ENCODE data around the gene GP2. TPM values are rescaled to one million over a fixed set of nuclear protein-coding genes. Genes with fewer than 3 reads are reported as not detected.

GP2 gene
- total RNA-seq, 4 donors from 2014 or later: not detected

DNA sequence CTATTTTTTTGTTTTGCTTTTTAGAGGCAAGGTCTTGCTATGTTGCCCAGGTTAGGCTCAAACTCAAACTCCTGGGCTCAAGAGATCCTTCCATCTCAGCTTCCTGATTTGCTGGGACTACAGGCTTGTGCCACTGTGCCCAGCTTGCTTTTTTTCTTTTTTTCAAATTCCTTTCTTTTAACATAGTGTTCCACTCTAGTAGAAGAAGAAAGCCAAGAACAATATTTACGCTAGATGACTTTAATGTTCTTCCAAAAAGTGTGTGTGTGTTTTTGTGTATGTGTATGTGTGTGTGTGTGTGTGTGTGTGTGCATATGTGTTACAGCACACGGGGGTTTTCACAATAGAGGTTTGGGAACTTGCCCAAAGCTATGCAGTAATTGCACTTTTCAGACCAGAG lies 35.9 kb upstream of the GP2 start:
- intact Hi-C loops (cut with DNase I; ENCODE audit: low total_unique reads): no loop called here
- H3K27me3 ChIP-seq: no peaks in the 10 kb centered on the region
- no peak overlapping the region for H3K27ac ChIP-seq
- no peaks in the 10 kb centered on the region for H3K4me1 ChIP-seq
- DNase-seq (no peak), ATAC-seq (no peak)
- no peaks in the 10 kb centered on the region for H3K9me3 ChIP-seq
- TF ChIP-seq, protein P1, sequence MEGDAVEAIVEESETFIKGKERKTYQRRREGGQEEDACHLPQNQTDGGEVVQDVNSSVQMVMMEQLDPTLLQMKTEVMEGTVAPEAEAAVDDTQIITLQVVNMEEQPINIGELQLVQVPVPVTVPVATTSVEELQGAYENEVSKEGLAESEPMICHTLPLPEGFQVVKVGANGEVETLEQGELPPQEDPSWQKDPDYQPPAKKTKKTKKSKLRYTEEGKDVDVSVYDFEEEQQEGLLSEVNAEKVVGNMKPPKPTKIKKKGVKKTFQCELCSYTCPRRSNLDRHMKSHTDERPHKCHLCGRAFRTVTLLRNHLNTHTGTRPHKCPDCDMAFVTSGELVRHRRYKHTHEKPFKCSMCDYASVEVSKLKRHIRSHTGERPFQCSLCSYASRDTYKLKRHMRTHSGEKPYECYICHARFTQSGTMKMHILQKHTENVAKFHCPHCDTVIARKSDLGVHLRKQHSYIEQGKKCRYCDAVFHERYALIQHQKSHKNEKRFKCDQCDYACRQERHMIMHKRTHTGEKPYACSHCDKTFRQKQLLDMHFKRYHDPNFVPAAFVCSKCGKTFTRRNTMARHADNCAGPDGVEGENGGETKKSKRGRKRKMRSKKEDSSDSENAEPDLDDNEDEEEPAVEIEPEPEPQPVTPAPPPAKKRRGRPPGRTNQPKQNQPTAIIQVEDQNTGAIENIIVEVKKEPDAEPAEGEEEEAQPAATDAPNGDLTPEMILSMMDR (IDR thresholded peaks at IDR 0.05 in 4 of 5, conservative IDR thresholded peaks at IDR 0.05 in 1 of 5): no peak
- TF ChIP-seq POLR2A (IDR thresholded peaks at IDR 0.05): no peak
- no peak overlapping the region for H3K4me3 ChIP-seq
- no peaks in the 10 kb centered on the region for H3K36me3 ChIP-seq
- in situ Hi-C loops (cut with MboI; ENCODE audit: low sequenced_read_pairs in 4 of 4): no loop called here

DNA sequence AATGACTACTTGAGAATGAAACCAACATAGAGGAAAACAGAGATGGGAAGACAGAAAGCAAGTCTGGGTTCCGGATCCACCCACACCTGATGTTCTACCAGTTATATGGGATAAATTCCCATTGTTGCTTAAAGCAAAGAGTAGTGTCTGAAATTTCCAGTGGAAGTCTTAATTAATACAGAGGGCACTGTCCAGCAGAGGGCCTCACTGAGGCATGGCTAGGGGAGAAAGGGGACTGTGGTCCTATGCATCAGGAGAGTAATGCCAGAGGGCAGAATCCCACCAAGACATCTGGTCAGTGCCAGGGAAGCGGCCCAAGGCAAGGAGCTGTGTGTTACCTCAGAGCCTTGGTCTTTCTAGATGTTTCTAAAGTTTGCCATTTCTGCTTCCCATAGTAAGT lies 32.7 kb upstream of the GP2 start:
- intact Hi-C loops (cut with DNase I; ENCODE audit: low total_unique reads) (no loop called here), in situ Hi-C loops (cut with MboI; ENCODE audit: low sequenced_read_pairs in 4 of 4) (no loop called here)
- no peaks in the 10 kb centered on the region for H3K4me1 ChIP-seq
- H3K4me3 ChIP-seq: no peak overlapping the region
- H3K36me3 ChIP-seq: no peaks in the 10 kb centered on the region
- no peaks in the 10 kb centered on the region for H3K27me3 ChIP-seq
- ATAC-seq (no peak), DNase-seq (no peak)
- H3K27ac ChIP-seq: no peak overlapping the region
- no peak for TF ChIP-seq POLR2A (IDR thresholded peaks at IDR 0.05)
- TF ChIP-seq, protein P1 (IDR thresholded peaks at IDR 0.05 in 4 of 5, conservative IDR thresholded peaks at IDR 0.05 in 1 of 5): no peak
- no peaks in the 10 kb centered on the region for H3K9me3 ChIP-seq

DNA sequence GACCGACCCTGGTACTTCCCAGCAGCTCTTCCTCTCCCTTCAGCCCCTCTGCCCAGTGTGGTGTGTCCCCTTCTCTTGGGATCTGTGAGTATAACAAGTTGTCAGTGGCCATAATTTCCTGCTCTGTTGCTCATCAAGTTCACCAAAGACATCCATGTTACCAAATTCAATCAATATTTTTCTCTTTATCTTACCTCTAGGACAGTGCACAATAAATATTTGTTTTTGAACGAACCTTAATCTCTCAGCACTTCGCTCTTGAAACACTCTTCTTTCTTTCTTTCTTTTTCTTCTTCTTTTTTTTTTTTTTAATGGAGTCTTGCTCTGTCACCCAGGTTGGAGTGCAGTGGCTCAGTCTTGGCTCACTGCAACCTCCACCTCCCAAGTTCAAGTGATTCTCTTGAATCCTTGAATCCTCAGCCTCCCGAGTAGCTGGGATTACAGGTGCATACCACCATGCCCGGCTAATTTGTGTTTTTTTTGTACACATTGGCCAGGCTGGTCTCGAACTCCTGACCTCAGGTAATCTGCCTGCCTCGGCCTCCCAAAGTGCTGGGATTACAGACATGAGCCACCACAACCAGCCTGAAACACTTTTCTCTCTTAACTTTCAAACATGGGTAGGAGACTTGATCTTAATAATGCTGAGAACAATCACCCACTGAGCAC lies 27.9 kb upstream of the GP2 start:
- no peaks in the 10 kb centered on the region for H3K36me3 ChIP-seq
- ATAC-seq: no peak
- in situ Hi-C loops (cut with MboI; ENCODE audit: low sequenced_read_pairs in 4 of 4): no loop called here
- no peaks in the 10 kb centered on the region for H3K9me3 ChIP-seq
- no peak for DNase-seq
- H3K4me3 ChIP-seq: no peak overlapping the region
- TF ChIP-seq, protein P1 (IDR thresholded peaks at IDR 0.05 in 4 of 5, conservative IDR thresholded peaks at IDR 0.05 in 1 of 5): no peak
- TF ChIP-seq POLR2A (IDR thresholded peaks at IDR 0.05): no peak
- intact Hi-C loops (cut with DNase I; ENCODE audit: low total_unique reads): no loop called here
- no peaks in the 10 kb centered on the region for H3K4me1 ChIP-seq
- H3K27ac ChIP-seq: no peak overlapping the region
- H3K27me3 ChIP-seq: no peaks in the 10 kb centered on the region

DNA sequence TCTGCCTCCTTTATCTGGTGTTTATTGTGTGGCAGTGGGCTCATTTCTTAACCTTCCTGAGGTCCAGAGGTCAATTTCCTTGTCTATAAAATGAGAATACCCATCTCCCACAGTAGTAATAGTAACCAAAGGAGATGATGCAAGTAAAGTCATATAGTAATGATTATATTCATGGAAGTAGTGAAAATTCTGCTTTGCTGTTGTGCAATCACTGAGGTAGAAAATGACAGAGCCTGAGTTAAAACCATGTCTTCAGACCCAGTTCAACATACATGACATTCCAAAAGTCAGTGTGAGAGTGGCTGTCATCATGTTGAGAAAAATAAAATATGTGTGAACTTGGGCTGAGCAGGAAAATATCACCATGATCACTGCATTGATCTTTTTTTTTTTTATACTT lies 26.1 kb upstream of the GP2 start:
- H3K27ac ChIP-seq: no peak overlapping the region
- no peaks in the 10 kb centered on the region for H3K36me3 ChIP-seq
- no peaks in the 10 kb centered on the region for H3K4me1 ChIP-seq
- TF ChIP-seq, protein P1 (IDR thresholded peaks at IDR 0.05 in 4 of 5, conservative IDR thresholded peaks at IDR 0.05 in 1 of 5): no peak
- no peak for TF ChIP-seq POLR2A (IDR thresholded peaks at IDR 0.05)
- in situ Hi-C loops (cut with MboI; ENCODE audit: low sequenced_read_pairs in 4 of 4) (no loop called here), intact Hi-C loops (cut with DNase I; ENCODE audit: low total_unique reads) (no loop called here)
- no peak for ATAC-seq
- H3K4me3 ChIP-seq: no peak overlapping the region
- no peak for DNase-seq
- no peaks in the 10 kb centered on the region for H3K9me3 ChIP-seq
- no peaks in the 10 kb centered on the region for H3K27me3 ChIP-seq

DNA sequence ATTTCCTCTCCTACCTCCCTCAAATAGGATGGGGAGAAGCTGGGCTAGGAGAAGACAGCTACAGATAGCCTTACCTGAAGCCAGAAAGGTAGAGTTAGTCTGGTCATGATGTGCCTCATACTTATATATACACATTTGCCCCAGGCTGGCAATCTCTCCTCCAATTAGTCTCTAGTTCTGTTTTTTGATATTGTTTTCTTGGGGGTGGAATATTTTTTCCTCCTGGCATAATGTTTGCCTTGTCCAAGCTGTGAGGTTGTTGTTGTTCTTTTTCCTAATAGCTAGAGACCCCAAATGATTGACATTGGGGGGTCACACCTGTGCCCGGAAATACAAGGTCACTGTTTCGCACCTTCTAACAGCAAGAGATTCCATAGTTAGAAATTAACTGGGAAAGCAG lies 25.3 kb upstream of the GP2 start, which contains the start of gene UMOD:
Gene UMOD (minus strand): TSS at position 101 of the 400 bp plus-strand sequence. CDS start 1,978 bp downstream, outside the sequence.
- TF ChIP-seq, protein P1 (IDR thresholded peaks at IDR 0.05 in 4 of 5, conservative IDR thresholded peaks at IDR 0.05 in 1 of 5): no peak
- TF ChIP-seq POLR2A (IDR thresholded peaks at IDR 0.05): no peak
- Histone ChIP-seq H3K4me1 (no peaks in the 10 kb centered on the region), H3K27ac (no peak within 1 kb of the TSS), H3K36me3 (no peaks in the 10 kb centered on the region), H3K9me3 (no peaks in the 10 kb centered on the region), H3K4me3 (no peak within 1 kb of the TSS), H3K27me3 (no peaks in the 10 kb centered on the region)
- DNase-seq (no peak), ATAC-seq (no peak)
- in situ Hi-C loops (cut with MboI; ENCODE audit: low sequenced_read_pairs in 4 of 4): no loop called here
- intact Hi-C loops (cut with DNase I; ENCODE audit: low total_unique reads): no loop called here

Measured in gastrocnemius medialis (tissue), 4 donors.